GM18867 (cell line): Measurements from ENCODE around the gene LDHAL6A.
"Not testable (repeated sequence)": the region's sequence is repeated elsewhere in the genome, so short reads cannot be mapped to it uniquely, and the experiment has no call there.

Experiments
- ATAC-seq: cut with Tn5 transposase; IDR thresholded peaks from one replicate; pipeline ENCODE4 v1.9.1; 2021; ENCODE audit warnings: mild to moderate bottlenecking, moderate library complexity; ENCODE audit not compliant: unreplicated experiment

The LDHAL6A gene

DNA sequence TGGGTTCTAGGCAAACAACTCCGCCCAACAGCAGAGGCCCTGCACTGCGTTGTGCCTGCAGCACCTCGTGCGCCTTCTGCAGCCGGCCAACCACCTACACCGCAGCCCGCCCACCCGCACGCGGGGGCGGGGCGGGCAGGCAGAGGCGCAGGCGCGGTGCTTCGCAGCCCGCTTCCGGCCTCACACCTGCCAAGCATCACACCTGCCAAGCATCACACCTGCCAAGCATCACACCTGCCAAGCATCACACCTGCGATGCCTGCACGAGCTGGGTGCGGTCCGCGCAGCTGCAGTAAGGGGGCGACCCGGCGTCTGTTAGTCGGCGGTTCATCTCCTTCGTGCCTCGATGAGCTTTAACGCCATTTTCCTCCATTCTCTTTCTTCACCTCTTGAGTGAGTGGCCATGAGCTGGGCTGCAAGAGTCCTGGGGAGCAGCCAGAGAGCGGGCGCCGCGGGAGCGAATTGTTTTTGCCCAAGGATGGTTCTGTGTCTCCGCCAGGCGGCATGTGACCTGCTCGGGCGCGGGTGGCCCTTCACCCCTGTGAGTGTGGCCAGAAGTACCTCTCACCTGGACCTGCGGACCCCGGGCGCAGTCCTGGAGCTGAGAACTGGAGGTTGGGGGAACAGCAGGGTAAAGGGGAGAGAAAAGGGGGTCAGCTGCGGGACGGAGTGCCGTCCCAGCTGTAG is at the start of gene LDHAL6A:
LDHAL6A (plus strand) TSS at position 171 of the 687 bp plus-strand sequence. CDS start 825 bp downstream, outside the sequence.
- ATAC-seq = no peak

DNA sequence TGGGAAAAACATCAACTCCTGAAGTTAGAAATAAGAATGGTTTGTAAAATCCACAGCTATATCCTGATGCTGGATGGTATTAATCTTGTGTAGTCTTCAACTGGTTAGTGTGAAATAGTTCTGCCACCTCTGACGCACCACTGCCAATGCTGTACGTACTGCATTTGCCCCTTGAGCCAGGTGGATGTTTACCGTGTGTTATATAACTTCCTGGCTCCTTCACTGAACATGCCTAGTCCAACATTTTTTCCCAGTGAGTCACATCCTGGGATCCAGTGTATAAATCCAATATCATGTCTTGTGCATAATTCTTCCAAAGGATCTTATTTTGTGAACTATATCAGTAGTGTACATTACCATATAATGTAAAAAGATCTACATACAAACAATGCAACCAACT is 48.3 kb upstream of the LDHAL6A start:
- not testable (repeated sequence) for ATAC-seq

GRCh38 chr11:18408558-18409291 is 46.9 kb upstream of the LDHAL6A start:
- no peak for ATAC-seq

DNA sequence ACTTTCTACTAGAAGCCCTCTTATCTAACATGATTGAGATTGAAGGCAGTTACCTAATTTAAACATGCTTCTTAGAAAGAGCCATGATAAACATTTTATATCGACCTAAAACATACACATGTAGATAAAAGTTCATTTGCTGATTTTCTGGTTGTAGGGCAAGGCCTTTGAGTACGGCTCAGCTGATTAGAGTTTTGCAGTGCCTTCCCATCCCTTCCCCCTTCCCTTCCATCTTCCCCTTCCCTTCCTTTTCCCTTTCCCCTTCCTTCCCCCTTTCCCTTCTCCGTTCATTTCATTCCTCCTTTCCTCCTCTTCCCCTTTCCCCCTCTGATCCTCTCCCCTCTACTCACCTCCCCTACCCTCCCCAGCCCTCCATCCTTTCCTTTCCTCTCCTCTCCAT is 39.2 kb upstream of the LDHAL6A start:
- no peak for ATAC-seq

DNA sequence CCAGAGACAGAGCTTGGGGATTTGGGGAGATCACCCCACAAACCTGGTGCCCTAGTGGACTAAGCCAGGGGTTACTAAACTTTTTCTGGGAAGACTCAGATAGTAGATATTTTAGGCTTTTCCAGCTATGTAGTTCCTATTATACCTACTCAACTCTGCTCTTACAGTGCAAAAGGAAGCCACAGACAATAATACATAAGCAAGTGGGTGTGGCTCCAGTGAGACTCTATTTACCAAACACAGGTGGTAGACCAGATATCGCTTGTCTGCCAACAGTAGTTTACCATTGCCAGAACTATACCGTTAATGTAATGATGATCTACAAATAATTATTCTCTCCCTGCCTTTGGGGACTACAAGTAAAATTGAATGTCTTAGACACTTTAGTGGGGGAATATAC is 36.6 kb upstream of the LDHAL6A start:
- no peak for ATAC-seq

- ATAC-seq = no peak
Observed at GRCh38 chr11:18420067-18420466, 35.6 kb upstream of the LDHAL6A start.

DNA sequence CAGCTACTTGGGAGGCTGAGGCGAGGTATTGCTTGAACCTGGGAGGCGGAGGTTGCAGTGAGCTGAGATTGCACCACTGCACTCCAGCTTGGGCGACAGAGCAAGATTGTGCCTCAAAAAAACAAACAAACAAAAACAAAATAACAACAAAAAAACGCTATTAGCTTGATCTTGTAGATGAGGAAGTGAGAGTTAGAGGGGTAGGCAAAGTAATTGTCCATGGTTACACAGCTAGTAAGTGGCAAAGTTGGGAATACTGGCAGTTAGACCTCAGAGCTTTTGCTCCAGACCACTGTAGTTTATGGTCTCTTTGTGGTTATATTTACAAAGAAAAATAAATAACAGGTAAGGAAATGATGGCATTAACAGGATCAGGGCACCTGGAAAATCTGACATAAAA is 28.4 kb upstream of the LDHAL6A start:
- ATAC-seq = no peak

- ATAC-seq = no peak
Observed at GRCh38 chr11:18429332-18429731, 26.3 kb upstream of the LDHAL6A start.

- ATAC-seq = no peak
Observed at GRCh38 chr11:18438691-18439090, 17.0 kb upstream of the LDHAL6A start.

- ATAC-seq = no peak
Observed at GRCh38 chr11:18449251-18449650, 6.4 kb upstream of the LDHAL6A start.

GRCh38 chr11:18452927-18453326 is 2.7 kb upstream of the LDHAL6A start:
- ATAC-seq = no peak

DNA sequence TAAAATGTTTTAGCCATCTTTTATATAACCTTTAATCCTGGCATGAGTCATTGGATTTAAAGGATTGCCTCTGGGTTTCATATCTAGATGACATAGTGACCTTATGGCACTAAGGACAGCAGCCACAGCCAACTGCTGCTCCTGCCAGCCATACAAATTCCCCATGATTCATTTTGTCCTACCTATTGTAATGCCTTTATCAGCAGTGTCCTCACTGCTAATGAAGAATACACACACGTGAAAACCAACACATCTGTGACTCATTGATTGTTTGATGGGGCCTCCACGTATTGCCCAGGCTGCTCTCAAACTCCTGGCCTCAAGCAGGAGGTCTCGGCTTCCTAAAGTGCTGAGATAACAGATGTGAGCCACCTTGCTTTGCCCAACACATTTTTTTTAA is 1.8 kb downstream of the LDHAL6A start:
- ATAC-seq = no peak

DNA sequence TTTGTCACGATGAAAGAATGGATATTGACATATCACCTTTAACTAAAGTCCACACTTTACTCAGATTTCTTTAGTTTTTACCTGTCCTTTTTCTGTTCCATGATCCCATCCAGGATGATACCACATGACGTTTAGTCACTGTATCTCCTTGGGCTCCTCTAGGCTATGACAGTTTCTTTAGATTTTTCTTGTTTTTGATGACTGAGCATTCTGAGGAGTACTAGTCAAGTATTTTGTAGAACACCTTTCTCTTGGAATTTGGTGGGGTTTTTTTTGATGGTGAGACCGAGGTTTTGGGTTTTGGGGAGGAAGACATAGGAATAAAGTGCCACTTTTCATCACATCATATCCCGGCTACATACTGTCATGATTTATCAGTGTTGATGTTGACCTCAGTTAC is 4.0 kb downstream of the LDHAL6A start:
- no peak for ATAC-seq

DNA sequence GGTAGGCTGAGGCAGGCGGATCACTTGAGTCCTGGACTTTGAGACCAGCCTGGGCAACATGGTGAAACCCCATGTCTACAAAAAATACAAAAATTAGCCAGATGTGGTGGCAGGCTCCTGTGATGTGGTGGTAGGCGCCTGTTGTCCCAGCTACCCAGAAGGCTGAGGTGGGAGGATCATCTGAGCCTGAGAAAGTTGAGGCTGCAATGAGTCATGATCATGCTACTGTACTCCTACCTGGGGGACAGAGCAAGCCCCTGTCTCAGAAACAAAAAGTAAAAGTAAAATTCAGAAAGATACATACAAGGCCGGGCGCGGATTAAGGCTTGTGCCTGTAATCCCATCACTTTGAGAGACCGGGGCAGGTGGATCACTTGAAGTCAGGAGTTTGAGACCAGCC is 6.3 kb downstream of the LDHAL6A start:
- ATAC-seq = no peak

DNA sequence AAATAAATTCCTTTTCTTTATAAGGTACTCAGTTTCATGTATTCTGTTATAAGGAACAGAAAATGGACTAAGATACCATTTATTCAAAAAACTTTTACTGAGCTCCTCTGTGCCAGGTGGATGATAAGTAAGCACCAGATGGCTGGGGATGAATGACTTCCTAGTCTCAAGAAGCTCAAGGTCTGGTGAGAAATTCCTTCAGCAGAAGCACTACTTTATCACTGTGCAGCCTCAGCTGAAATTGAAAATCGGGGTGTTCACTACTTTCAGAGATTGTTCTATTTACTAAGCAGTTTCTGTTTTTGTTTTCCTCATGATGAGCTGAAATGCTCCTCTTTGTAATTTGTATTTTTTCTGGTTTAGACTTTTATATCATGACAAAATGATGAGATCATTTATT is 7.8 kb downstream of the LDHAL6A start:
- ATAC-seq = no peak

- no peak for ATAC-seq
Observed at GRCh38 chr11:18466402-18466801, 10.7 kb downstream of the LDHAL6A start.

DNA sequence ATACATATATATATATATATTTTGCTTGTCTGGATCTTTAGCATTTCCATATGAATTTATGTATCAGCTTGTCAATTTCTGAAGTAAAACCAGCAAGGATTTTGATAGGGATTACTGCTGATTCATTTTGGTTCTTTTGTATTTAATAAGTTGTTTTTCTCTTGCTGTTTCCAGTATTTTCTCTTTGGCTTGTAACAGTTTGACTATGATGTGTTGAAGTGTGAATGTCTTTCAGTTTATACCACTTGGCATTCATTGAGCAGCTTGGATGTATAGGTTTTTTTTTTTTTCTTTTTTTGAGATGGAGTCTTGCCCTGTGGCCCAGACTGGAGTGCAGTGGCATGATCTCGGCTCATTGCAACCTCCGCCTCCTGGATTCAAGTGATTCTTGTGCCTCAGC is 12.4 kb downstream of the LDHAL6A start:
- no peak for ATAC-seq

GRCh38 chr11:18468961-18469360 is 13.3 kb downstream of the LDHAL6A start:
- no peak for ATAC-seq

DNA sequence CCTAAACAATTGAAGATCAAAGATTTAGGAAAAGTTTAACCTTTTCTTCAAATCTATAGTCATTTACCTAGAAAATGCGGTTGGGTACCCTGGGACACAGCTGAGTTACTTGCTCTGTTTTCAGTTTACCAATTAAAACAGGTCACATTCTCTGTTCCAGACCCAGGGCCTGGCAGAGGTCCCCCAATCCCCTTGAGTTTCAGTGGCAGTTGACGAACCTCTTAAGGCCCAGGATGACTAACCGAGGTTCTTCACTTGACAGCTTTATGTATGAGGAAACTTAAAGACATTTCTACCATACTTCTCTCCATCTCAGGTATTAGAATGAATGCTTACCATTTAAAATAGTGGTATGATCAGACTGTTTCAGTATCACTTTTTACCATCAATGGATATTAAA is 16.3 kb downstream of the LDHAL6A start:
- ATAC-seq = no peak

GRCh38 chr11:18472587-18472986 is 16.9 kb downstream of the LDHAL6A start:
- ATAC-seq = no peak

DNA sequence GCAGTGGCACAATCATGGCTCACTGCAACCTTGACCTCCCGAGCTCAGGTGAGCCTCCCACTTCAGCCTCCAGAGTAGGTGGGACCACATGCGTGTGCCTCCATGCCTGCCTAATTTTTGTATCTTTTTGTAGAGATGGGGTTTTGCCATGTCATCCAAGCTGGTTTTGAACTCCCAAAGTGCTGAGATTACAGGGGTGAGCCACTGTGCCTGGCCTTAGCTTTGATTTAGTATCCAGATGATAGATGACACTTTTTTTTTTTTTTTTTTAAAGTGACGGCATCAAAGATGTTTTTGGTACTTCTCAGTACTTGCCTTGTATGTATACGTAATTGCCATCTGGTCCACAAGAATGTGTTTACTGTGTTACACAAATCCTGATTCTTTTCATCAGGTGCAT is 23.4 kb downstream of the LDHAL6A start:
- no peak for ATAC-seq

GRCh38 chr11:18485913-18486528 is 30.4 kb downstream of the LDHAL6A start:
- no peak for ATAC-seq
